Keratinocyte (primary cell): Measurements from ENCODE around the gene ARHGAP10.

Experiments
- CTCF ChIP-seq, 3 experiments: IDR thresholded peaks in 1 of 3; conservative IDR thresholded peaks in 1 of 3; optimal IDR thresholded peaks in 1 of 3; 2 replicates in 2 of 3; 3 replicates in 1 of 3; pipeline versions ENCODE3 to v1.5.1; 2011; ENCODE audit warnings: low read length in 3 of 3, mild to moderate bottlenecking in 3 of 3, moderate library complexity in 2 of 3, control low read depth in 1 of 3, inconsistent platforms in 1 of 3; ENCODE audit not compliant: insufficient read depth in 2 of 3; ENCODE audit errors: extremely low read depth in 1 of 3
- EZH2 ChIP-seq: IDR thresholded peaks from one replicate; pipeline ENCODE4 v1.6.1; 2012; ENCODE audit warnings: inconsistent platforms, mild to moderate bottlenecking, low read length, moderate library complexity

- no peak for TF ChIP-seq EZH2
- no peak for TF ChIP-seq CTCF (optimal IDR thresholded peaks at IDR 0.05 in 1 of 3, IDR thresholded peaks at IDR 0.05 in 1 of 3, conservative IDR thresholded peaks at IDR 0.05 in 1 of 3; ENCODE audit: extremely low read depth in 1 of 3, insufficient read depth in 2 of 3, low read length in 3 of 3)
These were observed 291.1 kb downstream of the ARHGAP10 start for GRCh38 chr4:148022975-148023374.
